ENCODE results near the gene GGT6.

GGT6 gene

DNA sequence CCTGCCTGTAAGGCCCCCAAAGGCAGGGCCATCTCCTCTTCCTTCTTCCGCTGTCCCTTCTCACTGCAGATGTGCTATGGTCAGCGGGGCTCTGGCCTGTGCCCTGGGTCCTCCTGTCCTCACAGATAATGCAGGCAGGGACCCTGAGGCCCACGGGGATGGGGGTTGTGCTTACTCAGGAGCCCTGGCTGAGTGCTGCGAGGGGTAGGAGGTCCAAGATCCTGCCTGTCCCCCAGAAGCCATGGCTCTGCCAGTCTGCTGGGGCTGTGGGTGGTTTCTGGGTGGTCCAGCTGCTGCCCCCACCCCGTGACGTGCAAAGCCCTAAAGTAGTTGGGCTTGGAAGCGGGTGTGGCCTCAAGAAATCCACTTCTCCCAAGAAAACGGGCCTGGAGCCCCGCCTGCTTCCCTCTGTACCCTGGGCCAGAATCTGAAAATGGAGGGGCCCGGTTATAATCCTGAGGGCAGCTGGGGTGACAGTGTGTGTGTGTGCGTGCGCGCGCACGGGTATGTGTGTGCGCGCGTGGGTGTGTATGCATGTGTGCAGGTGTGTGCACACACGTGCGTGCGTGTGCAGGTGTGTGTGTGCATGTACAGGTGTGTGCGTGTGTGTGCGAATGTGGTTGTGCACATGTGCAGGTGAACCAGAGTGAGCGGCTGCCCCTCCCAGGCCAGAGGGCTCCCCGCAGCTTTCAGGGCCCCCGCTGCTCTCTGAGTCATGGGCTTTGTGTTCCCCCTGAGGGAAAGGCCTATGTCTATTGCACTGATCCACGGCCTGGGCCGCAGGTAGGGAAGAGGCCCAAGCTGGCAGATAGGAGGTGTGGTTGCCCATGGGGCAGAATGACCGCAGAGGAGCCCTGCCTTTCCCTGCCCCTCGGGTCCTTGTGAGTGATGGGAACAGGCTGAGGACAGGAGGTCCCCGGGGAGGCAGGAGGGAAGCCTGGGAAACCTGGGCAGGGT, 47.9 kb downstream of the GGT6 start:
- TF ChIP-seq, protein P1, sequence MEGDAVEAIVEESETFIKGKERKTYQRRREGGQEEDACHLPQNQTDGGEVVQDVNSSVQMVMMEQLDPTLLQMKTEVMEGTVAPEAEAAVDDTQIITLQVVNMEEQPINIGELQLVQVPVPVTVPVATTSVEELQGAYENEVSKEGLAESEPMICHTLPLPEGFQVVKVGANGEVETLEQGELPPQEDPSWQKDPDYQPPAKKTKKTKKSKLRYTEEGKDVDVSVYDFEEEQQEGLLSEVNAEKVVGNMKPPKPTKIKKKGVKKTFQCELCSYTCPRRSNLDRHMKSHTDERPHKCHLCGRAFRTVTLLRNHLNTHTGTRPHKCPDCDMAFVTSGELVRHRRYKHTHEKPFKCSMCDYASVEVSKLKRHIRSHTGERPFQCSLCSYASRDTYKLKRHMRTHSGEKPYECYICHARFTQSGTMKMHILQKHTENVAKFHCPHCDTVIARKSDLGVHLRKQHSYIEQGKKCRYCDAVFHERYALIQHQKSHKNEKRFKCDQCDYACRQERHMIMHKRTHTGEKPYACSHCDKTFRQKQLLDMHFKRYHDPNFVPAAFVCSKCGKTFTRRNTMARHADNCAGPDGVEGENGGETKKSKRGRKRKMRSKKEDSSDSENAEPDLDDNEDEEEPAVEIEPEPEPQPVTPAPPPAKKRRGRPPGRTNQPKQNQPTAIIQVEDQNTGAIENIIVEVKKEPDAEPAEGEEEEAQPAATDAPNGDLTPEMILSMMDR (IDR thresholded peaks at IDR 0.05; ENCODE audit: low read depth, low read length), result no peak
- no peak overlapping the region for H3K4me3 ChIP-seq (ENCODE audit: low read depth, low read length)

DNA sequence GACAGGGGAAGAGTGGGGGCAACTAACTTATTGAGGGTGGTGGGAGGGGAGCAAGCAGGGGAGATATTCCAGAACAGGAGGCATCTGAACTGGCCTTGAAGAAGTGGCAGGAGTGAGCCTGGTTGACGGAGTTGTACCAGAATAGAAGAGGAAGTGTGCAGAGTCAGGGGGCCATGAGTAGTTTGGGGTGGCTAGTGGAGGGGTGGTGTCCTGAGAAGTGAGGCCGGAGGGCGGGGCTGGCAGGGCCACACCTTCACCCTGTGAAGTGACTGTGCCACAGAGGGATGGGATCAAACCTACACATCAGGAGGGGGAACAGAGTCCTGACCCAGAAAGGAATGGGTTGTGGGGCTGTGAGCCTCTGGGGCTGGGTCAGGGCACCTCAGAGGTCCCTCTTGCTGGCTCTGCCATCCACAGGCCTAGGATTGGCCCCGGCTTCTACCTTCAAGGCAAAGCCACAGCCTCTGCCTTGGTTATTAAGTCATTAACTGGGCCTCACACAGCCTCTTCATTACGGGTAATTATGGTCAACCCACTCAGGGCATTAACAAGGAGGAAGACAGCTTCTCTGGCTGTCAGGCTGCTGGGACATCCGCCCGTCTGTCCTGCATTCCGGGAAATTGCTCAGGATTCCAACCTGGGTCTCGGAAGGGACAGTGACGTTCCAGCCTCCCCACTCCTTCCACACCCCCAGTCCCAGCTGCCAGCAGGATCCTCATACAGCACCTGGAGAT, 49.0 kb downstream of the GGT6 start:
- TF ChIP-seq, protein P1 (IDR thresholded peaks at IDR 0.05; ENCODE audit: low read depth, low read length), result no peak
- no peak overlapping the region for H3K4me3 ChIP-seq (ENCODE audit: low read depth, low read length)

DNA sequence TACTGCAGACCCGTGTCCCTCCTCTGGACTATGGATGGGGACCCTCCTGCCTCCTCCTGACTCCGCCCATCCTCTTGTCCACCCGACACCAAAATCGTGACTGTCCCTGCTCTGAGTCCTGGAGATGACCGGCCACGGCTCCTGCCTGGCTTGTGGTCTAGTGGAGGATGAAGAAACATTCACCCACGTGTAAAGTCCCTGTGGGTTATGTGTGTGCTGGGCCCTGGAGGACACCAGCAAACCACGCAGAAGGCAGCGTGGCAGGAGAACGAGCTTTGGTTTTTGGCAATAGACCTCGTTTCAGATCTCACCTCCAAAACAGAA, 49.8 kb downstream of the GGT6 start:
- no peak overlapping the region for H3K4me3 ChIP-seq (ENCODE audit: low read depth, low read length)
- TF ChIP-seq, protein P1 (IDR thresholded peaks at IDR 0.05; ENCODE audit: low read depth, low read length), result no peak

DNA sequence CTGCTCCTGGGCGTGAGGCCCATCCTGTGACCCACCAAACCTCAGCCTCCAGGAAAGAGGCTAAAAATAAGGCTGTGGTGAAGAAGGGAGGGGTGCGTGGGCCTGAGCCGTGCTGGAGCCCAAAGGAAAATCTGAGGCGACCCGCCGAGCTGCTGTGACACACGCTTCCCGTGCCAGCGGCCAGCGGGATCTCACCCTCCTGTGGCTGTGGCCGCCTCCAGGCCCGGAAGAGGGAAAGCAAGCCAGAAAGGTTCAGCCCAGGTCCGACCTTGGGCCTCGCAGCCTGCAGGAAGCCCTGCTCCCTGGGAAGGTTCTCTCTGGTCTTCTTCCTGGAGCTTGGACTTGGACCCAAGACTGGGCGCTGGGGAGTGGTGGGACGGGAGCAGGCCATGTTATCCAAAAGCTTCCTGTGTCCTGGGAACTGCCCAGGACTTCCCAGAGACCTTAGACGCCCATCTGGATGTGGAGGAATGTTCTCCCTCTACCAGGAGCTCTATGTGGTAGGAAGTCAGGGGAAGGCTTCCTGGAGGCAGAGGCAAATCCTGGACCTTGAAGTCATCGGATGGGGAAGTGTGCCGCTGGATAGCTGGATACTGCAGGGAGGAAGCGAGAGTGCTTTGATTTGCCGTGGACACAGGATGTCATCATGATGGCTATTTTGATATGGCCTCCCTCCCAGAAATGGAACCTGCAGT, 50.3 kb downstream of the GGT6 start:
- H3K4me3 ChIP-seq (ENCODE audit: low read depth, low read length), result no peak overlapping the region
- TF ChIP-seq, protein P1 (IDR thresholded peaks at IDR 0.05; ENCODE audit: low read depth, low read length), result no peak

GRCh38 chr17:4509401-4509800, 51.0 kb downstream of the GGT6 start:
- TF ChIP-seq, protein P1 (IDR thresholded peaks at IDR 0.05; ENCODE audit: low read depth, low read length), result no peak
- no peak overlapping the region for H3K4me3 ChIP-seq (ENCODE audit: low read depth, low read length)

DNA sequence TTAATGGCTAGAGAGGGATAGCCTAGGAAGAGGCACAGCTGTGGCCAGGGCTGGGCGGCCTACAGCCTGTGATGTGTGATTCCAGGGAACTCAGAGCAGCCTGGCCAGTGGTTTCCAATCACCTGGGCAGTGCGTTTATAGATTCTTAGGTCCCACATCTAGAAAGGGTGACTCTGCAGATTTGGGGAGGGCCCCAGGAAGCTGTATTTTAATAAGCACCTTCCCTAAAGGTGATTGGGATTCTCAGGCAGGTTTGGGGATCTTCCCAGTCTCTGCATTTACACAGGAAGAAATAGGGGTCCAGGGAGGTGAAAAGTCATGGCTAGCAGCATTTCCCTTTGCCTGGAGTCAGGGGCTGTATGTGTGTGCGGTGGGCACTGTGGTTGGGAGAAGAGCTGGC, 52.2 kb downstream of the GGT6 start:
- TF ChIP-seq, protein P1 (IDR thresholded peaks at IDR 0.05; ENCODE audit: low read depth, low read length), result no peak
- H3K4me3 ChIP-seq (ENCODE audit: low read depth, low read length), result no peak overlapping the region
